ENCODE results near the gene CDH16. TPM values are rescaled to one million over a fixed set of nuclear protein-coding genes. Genes with fewer than 3 reads are reported as not detected.

Gene CDH16
- total RNA-seq, 2 experiments from 2014 or later: not detected

- no peak for DNase-seq
- Mint-ChIP-seq H3K27me3 (peaks cover 39% of the 10 kb centered on the region), H3K9me3 (no peaks in the 10 kb centered on the region), H3K4me1 (peaks cover 22% of the 10 kb centered on the region), H3K36me3 (ENCODE audit: low read depth) (no peaks in the 10 kb centered on the region), H3K27ac (no peak overlapping the region), H3K4me3 (no peak overlapping the region)
- POLR2A ChIA-PET: no interaction called here
- CTCF ChIA-PET: interaction anchor here (0.6 to 0.9 kb wide), 2 partner anchors 28 to 262 kb away, joined by 3 to 5 read pairs; no protein-coding TSS in a partner anchor
Measured at GRCh38 chr16:66923247-66923731, 4.6 kb upstream of the CDH16 start.

GRCh38 chr16:66921729-66922450, 3.2 kb upstream of the CDH16 start:
- POLR2A ChIA-PET: no interaction called here
- peaks cover 39% of the 10 kb centered on the region for H3K27me3 Mint-ChIP-seq

DNA sequence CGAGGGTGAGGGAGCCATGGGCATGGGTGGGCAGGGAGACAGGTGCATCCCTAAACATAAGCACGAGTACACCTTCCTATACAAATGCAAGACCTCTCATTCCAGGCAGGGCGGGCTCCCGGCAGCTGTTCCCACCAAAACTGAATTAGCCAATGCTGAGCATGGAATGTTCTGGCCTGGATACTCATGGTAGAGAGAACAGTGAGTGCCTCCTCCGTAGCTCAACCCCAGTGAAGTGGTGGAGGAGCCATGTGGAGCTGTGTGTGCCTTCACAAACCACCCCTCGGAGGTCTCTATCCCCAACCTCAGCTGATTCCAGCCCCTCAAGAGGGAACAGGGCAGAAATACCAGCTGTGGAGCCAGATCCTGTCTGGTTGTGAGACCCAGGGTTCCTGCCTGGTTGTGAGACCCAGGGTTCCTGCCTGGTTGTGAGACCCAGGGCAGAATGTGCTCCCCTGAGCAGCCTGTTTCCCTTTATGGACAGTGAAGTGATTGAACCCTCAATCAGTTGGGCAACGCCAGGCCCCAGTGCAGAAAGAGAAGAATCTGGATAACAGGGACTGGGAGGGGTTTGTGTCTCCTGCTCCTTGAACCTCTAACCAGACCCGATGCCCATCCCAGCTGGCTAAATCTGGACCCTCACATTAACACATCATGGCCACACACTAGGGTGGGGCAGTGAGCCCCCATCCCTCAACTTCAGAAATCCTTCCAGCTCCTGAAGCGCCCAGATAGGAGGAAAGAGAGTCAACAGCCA, 2.4 kb upstream of the CDH16 start:
- peaks cover 13% of the 10 kb centered on the region for H3K4me1 Mint-ChIP-seq
- POLR2A ChIA-PET: no interaction called here

More at GRCh38 chr16:66921729-66922450, 3.2 kb upstream of the CDH16 start:
- Mint-ChIP-seq H3K9me3 (no peaks in the 10 kb centered on the region), H3K4me3 (no peak overlapping the region), H3K36me3 (ENCODE audit: low read depth) (no peaks in the 10 kb centered on the region), H3K4me1 (peaks cover 13% of the 10 kb centered on the region), H3K27ac (no peak overlapping the region)
- DNase-seq: no peak
- CTCF ChIA-PET: interaction anchor here (0.6 to 2.3 kb wide), 4 partner anchors 12 to 92 kb away, joined by 3 to 13 read pairs (median 4); partner anchors contain the start of gene NAE1

DNA sequence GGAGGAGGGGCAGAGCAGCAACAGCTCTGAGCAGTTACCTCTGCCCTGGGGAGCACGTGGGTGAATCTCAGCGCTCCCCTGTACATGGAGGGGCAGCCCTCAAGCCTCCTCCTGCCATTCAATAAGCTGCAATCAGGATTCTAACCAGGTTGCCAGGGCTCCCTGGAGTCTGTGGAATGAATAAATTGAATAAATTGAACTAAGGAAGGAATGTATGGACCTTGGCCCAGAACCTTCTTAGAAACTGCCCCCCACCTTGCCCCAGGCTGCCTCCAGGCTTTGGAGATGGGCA, 1.6 kb upstream of the CDH16 start:
- Mint-ChIP-seq H3K4me1 (peaks cover 7% of the 10 kb centered on the region), H3K9me3 (no peaks in the 10 kb centered on the region), H3K4me3 (no peak overlapping the region), H3K27ac (no peak overlapping the region), H3K36me3 (ENCODE audit: low read depth) (no peaks in the 10 kb centered on the region), H3K27me3 (peaks cover 28% of the 10 kb centered on the region)
- CTCF ChIA-PET: interaction anchor here (1.3 to 3.1 kb wide), 3 partner anchors 8 to 27 kb away, joined by 3 to 12 read pairs (median 5); no protein-coding TSS in a partner anchor
- DNase-seq: no peak
- POLR2A ChIA-PET: no interaction called here

More for the DNA sequence above, 2.4 kb upstream of the CDH16 start:
- no peak overlapping the region for H3K27ac Mint-ChIP-seq
- H3K4me3 Mint-ChIP-seq: no peak overlapping the region
- no peak for DNase-seq
- H3K9me3 Mint-ChIP-seq: no peaks in the 10 kb centered on the region
- H3K36me3 Mint-ChIP-seq (ENCODE audit: low read depth): no peaks in the 10 kb centered on the region
- CTCF ChIA-PET: interaction anchor here (0.6 to 3.1 kb wide), 5 partner anchors 8 to 91 kb away, joined by 3 to 13 read pairs (median 4); partner anchors contain the start of gene NAE1
- H3K27me3 Mint-ChIP-seq: peaks cover 36% of the 10 kb centered on the region

DNA sequence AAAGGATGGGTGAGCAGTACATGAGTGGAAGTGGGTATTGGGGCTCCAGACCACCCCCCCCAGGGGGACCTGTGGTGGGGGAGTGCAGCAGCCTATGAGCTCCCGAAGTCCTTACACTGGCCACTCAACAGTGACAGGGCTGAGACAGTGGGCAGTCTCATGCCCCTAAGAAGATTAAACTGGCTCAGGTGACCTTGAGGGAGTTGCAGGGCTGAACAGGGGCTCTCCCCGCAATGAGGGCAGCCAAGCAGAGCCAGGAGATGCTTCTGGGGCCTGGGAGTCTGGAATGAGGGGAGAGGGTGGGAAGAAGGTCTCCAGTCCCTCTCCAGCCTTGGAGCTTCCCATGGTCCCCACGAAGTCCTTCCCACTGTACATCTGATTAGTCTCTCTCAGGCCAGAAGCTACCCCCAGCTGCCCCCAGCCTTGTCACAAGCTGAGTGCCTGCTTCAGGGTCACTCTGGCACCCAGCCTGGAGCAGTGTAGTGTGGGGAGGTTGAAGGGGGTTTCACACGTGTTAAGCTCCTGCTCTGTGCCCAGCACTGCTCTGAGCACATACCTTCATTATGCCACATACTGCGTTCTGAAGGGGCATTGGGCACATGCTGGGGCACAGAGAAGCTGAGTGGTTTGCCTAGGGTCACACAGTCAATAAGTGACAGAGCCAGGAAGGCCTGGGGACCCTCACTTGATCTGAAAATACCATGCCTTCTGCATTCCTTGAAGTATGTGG, 1.0 kb upstream of the CDH16 start:
- no peak overlapping the region for H3K27ac Mint-ChIP-seq
- no peaks in the 10 kb centered on the region for H3K36me3 Mint-ChIP-seq (ENCODE audit: low read depth)
- no peak overlapping the region for H3K4me3 Mint-ChIP-seq
- no peaks in the 10 kb centered on the region for H3K9me3 Mint-ChIP-seq
- peaks cover 27% of the 10 kb centered on the region for H3K27me3 Mint-ChIP-seq
- POLR2A ChIA-PET: no interaction called here
- H3K4me1 Mint-ChIP-seq: peaks cover 6% of the 10 kb centered on the region
- CTCF ChIA-PET: interaction anchor here (1.3 to 3.1 kb wide), 5 partner anchors 9 to 89 kb away, joined by 3 to 12 read pairs (median 5); partner anchors contain the start of gene NAE1
- DNase-seq: no peak

- Mint-ChIP-seq H3K4me1 (no peaks in the 10 kb centered on the region), H3K9me3 (no peaks in the 10 kb centered on the region), H3K4me3 (no peak overlapping the region), H3K27ac (no peak overlapping the region), H3K27me3 (peaks cover 18% of the 10 kb centered on the region), H3K36me3 (ENCODE audit: low read depth) (no peaks in the 10 kb centered on the region)
- DNase-seq: no peak
- ChIA-PET CTCF (interaction anchor here (0.6 to 3.1 kb wide), 8 partner anchors 10 to 88 kb away, joined by 3 to 12 read pairs (median 4); partner anchors contain the start of genes CES3, NAE1 and PDP2), POLR2A (no interaction called here)
Measured at GRCh38 chr16:66918355-66918754, 330 bp downstream of the CDH16 start.

GRCh38 chr16:66917741-66918140, 944 bp downstream of the CDH16 start:
- H3K9me3 Mint-ChIP-seq: no peaks in the 10 kb centered on the region
- H3K27me3 Mint-ChIP-seq: peaks cover 13% of the 10 kb centered on the region
- DNase-seq: no peak
- no peak overlapping the region for H3K4me3 Mint-ChIP-seq
- no peaks in the 10 kb centered on the region for H3K4me1 Mint-ChIP-seq
- ChIA-PET CTCF (interaction anchor here (0.7 to 3.1 kb wide), 7 partner anchors 8 to 59 kb away, joined by 3 to 12 read pairs (median 4); no protein-coding TSS in a partner anchor), POLR2A (no interaction called here)
- H3K27ac Mint-ChIP-seq: no peak overlapping the region
- H3K36me3 Mint-ChIP-seq (ENCODE audit: low read depth): no peaks in the 10 kb centered on the region

DNA sequence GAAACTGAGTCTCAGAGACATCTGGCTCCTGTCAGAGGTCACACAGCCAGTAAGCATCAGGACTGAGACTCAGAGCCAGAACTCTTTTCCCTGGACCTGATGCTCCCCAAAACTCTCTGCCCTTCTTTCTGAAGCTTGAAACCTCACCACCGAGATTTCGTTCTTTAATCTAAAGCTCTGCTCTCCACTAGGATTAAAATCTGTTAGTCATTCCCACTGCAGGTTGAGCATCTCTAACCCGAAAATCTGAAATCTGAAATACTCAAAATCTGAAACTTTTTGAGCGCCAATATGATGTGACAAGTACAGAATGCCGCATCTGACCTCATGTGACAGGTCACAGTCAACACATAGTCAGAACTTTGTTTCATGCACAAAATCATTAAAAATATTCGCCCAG, 2.2 kb downstream of the CDH16 start:
- ChIA-PET POLR2A (no interaction called here), CTCF (interaction anchor here (1.1 to 2.0 kb wide), 3 partner anchors 9 to 12 kb away, joined by 3 to 6 read pairs (median 4); no protein-coding TSS in a partner anchor)
- H3K4me3 Mint-ChIP-seq: no peak overlapping the region
- H3K36me3 Mint-ChIP-seq (ENCODE audit: low read depth): no peaks in the 10 kb centered on the region
- no peaks in the 10 kb centered on the region for H3K4me1 Mint-ChIP-seq
- DNase-seq: no peak
- no peaks in the 10 kb centered on the region for H3K9me3 Mint-ChIP-seq
- H3K27me3 Mint-ChIP-seq: peaks cover 13% of the 10 kb centered on the region
- no peak overlapping the region for H3K27ac Mint-ChIP-seq

GRCh38 chr16:66915041-66915440, 3.6 kb downstream of the CDH16 start:
- H3K4me1 Mint-ChIP-seq: no peaks in the 10 kb centered on the region
- no peak overlapping the region for H3K4me3 Mint-ChIP-seq
- ChIA-PET CTCF (interaction anchor here (1.1 kb wide), 1 partner anchor 10 kb away, joined by 5 read pairs; no protein-coding TSS in a partner anchor), POLR2A (interaction anchor here (0.6 kb wide), 1 partner anchor 1361 kb away, joined by 3 read pairs; no protein-coding TSS in a partner anchor)
- H3K36me3 Mint-ChIP-seq (ENCODE audit: low read depth): no peaks in the 10 kb centered on the region
- DNase-seq: no peak
- H3K27ac Mint-ChIP-seq: no peak overlapping the region
- no peaks in the 10 kb centered on the region for H3K9me3 Mint-ChIP-seq
- H3K27me3 Mint-ChIP-seq: peaks cover 7% of the 10 kb centered on the region

DNA sequence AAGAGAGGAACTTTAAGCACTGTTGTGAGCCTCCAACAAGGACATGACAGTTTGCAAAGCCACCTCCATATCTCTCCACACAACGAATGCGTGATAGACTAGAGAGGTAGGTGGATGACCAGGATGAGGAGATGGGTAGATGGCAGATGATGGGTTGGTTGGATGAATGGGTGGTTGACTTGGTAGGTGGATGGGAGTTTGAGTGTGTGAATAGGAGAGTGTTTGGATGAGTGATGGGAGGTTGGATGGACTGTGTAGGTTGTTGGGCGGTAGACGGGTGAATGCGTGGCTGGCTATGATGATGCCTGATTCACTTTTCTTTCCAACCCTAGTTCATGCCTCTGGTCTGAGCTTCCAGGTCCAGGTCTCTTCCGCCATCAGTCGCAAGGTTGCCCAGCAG, 4.1 kb downstream of the CDH16 start:
- no peak for DNase-seq
- Mint-ChIP-seq H3K9me3 (no peaks in the 10 kb centered on the region), H3K36me3 (ENCODE audit: low read depth) (no peaks in the 10 kb centered on the region), H3K4me3 (no peak overlapping the region), H3K27ac (peak overlapping the region; percentile 3), H3K27me3 (peaks cover 9% of the 10 kb centered on the region), H3K4me1 (no peaks in the 10 kb centered on the region)
- ChIA-PET POLR2A (interaction anchor here (0.6 kb wide), 1 partner anchor 1362 kb away, joined by 3 read pairs; no protein-coding TSS in a partner anchor), CTCF (interaction anchor here (1.1 kb wide), 1 partner anchor 9 kb away, joined by 5 read pairs; no protein-coding TSS in a partner anchor)

DNA sequence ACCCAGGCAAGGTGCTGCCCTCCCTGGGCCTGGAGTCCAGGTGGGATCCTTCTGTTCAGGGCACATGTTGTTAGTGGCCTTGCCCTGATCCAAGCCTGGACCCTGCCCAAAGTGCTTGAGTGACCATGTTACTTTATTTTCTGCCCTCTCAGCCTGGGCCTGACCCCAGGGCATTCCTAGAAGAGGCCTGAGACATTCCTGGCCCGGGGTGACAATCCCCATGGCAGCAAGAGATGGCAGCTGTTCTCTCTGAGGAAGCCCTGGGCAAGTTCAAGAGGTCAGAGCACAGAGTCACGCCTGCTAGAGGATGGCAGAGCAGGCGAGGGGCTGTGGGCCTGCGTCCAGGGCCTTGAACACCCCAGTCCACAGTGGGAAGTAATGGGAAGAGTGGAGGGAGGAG, 5.0 kb downstream of the CDH16 start:
- H3K36me3 Mint-ChIP-seq (ENCODE audit: low read depth): no peaks in the 10 kb centered on the region
- no peaks in the 10 kb centered on the region for H3K4me1 Mint-ChIP-seq
- no peak for DNase-seq
- ChIA-PET POLR2A (no interaction called here), CTCF (interaction anchor here (1.1 to 1.5 kb wide), 2 partner anchors 9 to 15 kb away, joined by 3 to 4 read pairs; no protein-coding TSS in a partner anchor)
- no peak overlapping the region for H3K4me3 Mint-ChIP-seq
- H3K9me3 Mint-ChIP-seq: no peaks in the 10 kb centered on the region
- peaks cover 6% of the 10 kb centered on the region for H3K27me3 Mint-ChIP-seq
- H3K27ac Mint-ChIP-seq: no peak overlapping the region

GRCh38 chr16:66913081-66913480, 5.6 kb downstream of the CDH16 start:
- no peak overlapping the region for H3K27ac Mint-ChIP-seq
- no peaks in the 10 kb centered on the region for H3K9me3 Mint-ChIP-seq
- no peaks in the 10 kb centered on the region for H3K36me3 Mint-ChIP-seq (ENCODE audit: low read depth)
- CTCF ChIA-PET: interaction anchor here (0.8 to 1.5 kb wide), 3 partner anchors 9 to 242 kb away, joined by 3 to 4 read pairs (median 3); no protein-coding TSS in a partner anchor
- no peaks in the 10 kb centered on the region for H3K4me1 Mint-ChIP-seq
- H3K27me3 Mint-ChIP-seq: peaks cover 6% of the 10 kb centered on the region
- H3K4me3 Mint-ChIP-seq: no peak overlapping the region
- DNase-seq: no peak
- POLR2A ChIA-PET: no interaction called here
